GM23248 (cell line): ENCODE measurements around the gene TTC39A. TPM values are rescaled to one million over a fixed set of nuclear protein-coding genes. Genes with fewer than 3 reads are reported as not detected.
A peak's percentile ranks its signal among the peaks of the same experiment; 100 is the strongest.

Experiments
- DNase-seq: peaks from one replicate; pipeline ENCODE4 v3.0.0-alpha.2; 2015
- H2AFZ ChIP-seq: fragments of 200-600 bp; sonication (generic); 2 replicates; pipeline ENCODE4 v1.6.1; 2016; ENCODE audit warnings: antibody characterized with exemption
- H3F3A ChIP-seq: fragments of 200-600 bp; sonication (generic); 2 replicates; pipeline ENCODE4 v1.6.1; 2016; ENCODE audit warnings: mild to moderate bottlenecking, antibody characterized with exemption, mixed run types; ENCODE audit not compliant: insufficient read depth
- H3K27ac ChIP-seq: fragments of 200-600 bp; sonication (generic); 2 replicates; pipeline ENCODE4 v1.5.1; 2016; ENCODE audit warnings: mild to moderate bottlenecking
- H3K27me3 ChIP-seq: fragments of 200-600 bp; sonication (generic); replicated peaks from 2 replicates; pipeline ENCODE4 v1.6.1; 2016; ENCODE audit warnings: mild to moderate bottlenecking; ENCODE audit not compliant: insufficient read depth
- H3K36me3 ChIP-seq: fragments of 200-600 bp; sonication (generic); 2 replicates; pipeline ENCODE4 v1.6.1; 2016; ENCODE audit warnings: low read depth, mild to moderate bottlenecking
- H3K4me1 ChIP-seq: fragments of 200-600 bp; sonication (generic); 2 replicates; pipeline ENCODE4 v1.6.1; 2016; ENCODE audit warnings: mild to moderate bottlenecking; ENCODE audit not compliant: insufficient read depth
- H3K4me2 ChIP-seq: fragments of 200-600 bp; sonication (generic); one replicate; pipeline ENCODE4 v1.6.1; 2016; ENCODE audit warnings: mild to moderate bottlenecking; ENCODE audit not compliant: unreplicated experiment
- H3K4me3 ChIP-seq: fragments of 200-600 bp; sonication (generic); 2 replicates; pipeline ENCODE4 v1.5.1; 2016; ENCODE audit warnings: mild to moderate bottlenecking
- H3K79me2 ChIP-seq: fragments of 200-600 bp; sonication (generic); 2 replicates; pipeline ENCODE4 v1.6.1; 2016; ENCODE audit warnings: mild to moderate bottlenecking; ENCODE audit not compliant: insufficient read depth
- H3K9ac ChIP-seq: fragments of 200-600 bp; sonication (generic); 2 replicates; pipeline ENCODE4 v1.6.1; 2016; ENCODE audit warnings: mild to moderate bottlenecking
- H3K9me2 ChIP-seq: fragments of 200-600 bp; sonication (generic); 2 replicates; pipeline ENCODE4 v1.6.1; 2016; ENCODE audit warnings: mixed run types, mild to moderate bottlenecking, moderate library complexity; ENCODE audit not compliant: insufficient read depth
- H3K9me3 ChIP-seq: fragments of 200-600 bp; sonication (generic); one replicate; pipeline ENCODE4 v1.6.1; 2017; ENCODE audit warnings: low read depth
- H4K20me1 ChIP-seq: fragments of 200-600 bp; sonication (generic); 2 replicates; pipeline ENCODE4 v1.6.0; 2016; ENCODE audit not compliant: insufficient read depth
- EZH2 ChIP-seq: fragments of 200-600 bp; sonication (generic); IDR thresholded peaks from 2 replicates; pipeline ENCODE4 v1.6.1; 2018; ENCODE audit warnings: antibody characterized with exemption, mild to moderate bottlenecking; ENCODE audit not compliant: insufficient read depth, poor library complexity, severe bottlenecking
- EZH2phosphoT487 ChIP-seq: fragments of 200-600 bp; sonication (generic); IDR thresholded peaks from 2 replicates; pipeline ENCODE4 v1.6.1; 2018; ENCODE audit warnings: antibody characterized with exemption, moderate library complexity, mild to moderate bottlenecking, low read depth; ENCODE audit not compliant: insufficient read depth
- WGBS, 2 experiments: methylation state at CpG; one replicate each; pipeline ENCODE4 v1.1.6; 2015 to 2017; ENCODE audit warnings: low lambda C conversion rate in 2 of 2, low coverage in 1 of 2; ENCODE audit errors: missing lambda C conversion rate in 2 of 2; 5-methylcytosine and 5-hydroxymethylcytosine counted together
- in situ Hi-C: fragments of 300-500 bp; cut with MboI; formaldehyde crosslinking; loops from 2 replicates; pipeline ENCODE4 v1.15.0; 2020
- polyA plus RNA-seq: library from polyadenylated mRNA; unstranded; fragments of >200 nt; fragmentation: Nextera tagmentation; extraction: Ambion mirVana; gene quantifications from 2 replicates; pipeline ENCODE4 v1.2.1, GENCODE V29; 2016
- total RNA-seq: library from RNA; depleted of rRNA; stranded (reverse); fragments of >200 nt; shearing (Covaris generic); gene quantifications from 2 replicates; pipeline ENCODE4 v1.2.3, GENCODE V29; 2014

TTC39A gene
- total and polyA plus RNA-seq, 2 experiments from 2014 or later, result 0.15 TPM; not detected in 1

DNA sequence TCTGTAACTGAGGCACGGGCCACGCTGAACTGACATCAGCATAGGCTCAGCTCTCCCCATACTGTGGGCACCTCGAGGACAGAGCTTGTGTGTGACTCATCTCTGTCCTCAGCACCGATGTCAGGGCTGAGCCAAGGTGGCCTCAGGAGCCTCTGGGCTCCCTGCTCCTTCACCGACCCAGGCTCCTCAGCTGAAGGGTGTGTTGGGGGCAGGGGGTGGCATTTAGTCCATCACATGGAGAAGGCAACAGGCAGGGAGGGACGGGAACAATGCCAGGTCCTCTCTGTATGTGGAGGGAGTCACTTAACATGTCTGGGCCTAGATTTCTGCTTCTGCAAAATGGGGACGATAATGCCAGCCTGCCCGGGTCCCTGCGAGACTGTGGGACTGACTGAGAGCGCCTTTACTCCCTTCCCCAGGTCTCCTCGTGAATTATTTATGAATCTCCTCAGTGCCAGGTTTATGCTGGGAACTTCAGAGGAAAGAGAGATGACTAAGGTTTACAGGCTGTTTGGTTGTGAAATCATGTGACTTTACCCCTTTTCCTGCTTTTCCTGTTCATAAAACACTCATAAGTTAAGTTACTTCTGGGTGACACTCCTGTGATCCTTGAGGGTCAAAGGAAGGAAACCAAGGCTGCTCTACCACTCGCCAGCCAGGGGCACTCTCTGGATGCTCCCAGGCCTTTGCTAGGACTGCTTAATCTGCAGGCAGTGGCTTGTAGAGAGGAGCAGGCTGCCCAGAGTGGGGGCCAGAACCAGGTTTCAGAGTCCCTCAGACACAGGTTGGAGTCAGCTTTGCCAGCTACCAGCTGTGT, 16.2 kb downstream of the TTC39A start:
- Histone ChIP-seq H4K20me1 (no peaks in the 10 kb centered on the region), H3K36me3 (no peaks in the 10 kb centered on the region), H3K27me3 (no peaks in the 10 kb centered on the region), H3K9ac (peak overlapping the region; percentile 59), H2AFZ (peak overlapping the region; percentile 77), H3K4me3 (no peak overlapping the region), H3K9me2 (no peaks in the 10 kb centered on the region), H3K4me1 (peaks cover 15% of the 10 kb centered on the region), H3K79me2 (no peaks in the 10 kb centered on the region), H3K27ac (peak overlapping the region; percentile 80), H3K4me2 (no peak overlapping the region), H3F3A (no peaks in the 10 kb centered on the region), H3K9me3 (no peaks in the 10 kb centered on the region)
- in situ Hi-C loops, result no loop called here
- no peak for TF ChIP-seq EZH2phosphoT487
- no peak for TF ChIP-seq EZH2
- peak; percentile 86 for DNase-seq
- 47 to 52% methylated on average over 12 of the region's 12 CpGs for WGBS, 2 experiments

- Histone ChIP-seq H3K9ac (peak overlapping the region; percentile 59; the same call in 1 of the 2 replicates), H2AFZ (peak overlapping the region; percentile 77; the same call in 1 of the 2 replicates), H3K79me2 (no peaks in the 10 kb centered on the region), H3K9me2 (no peaks in the 10 kb centered on the region), H3K36me3 (no peaks in the 10 kb centered on the region), H3K4me1 (peaks cover 15% of the 10 kb centered on the region), H3K9me3 (no peaks in the 10 kb centered on the region), H3K4me2 (no peak overlapping the region), H3K27me3 (no peaks in the 10 kb centered on the region), H4K20me1 (no peaks in the 10 kb centered on the region), H3K27ac (peak overlapping the region; percentile 80), H3F3A (no peaks in the 10 kb centered on the region), H3K4me3 (no peak overlapping the region)
- DNase-seq, result peak; percentile 25
- WGBS, 2 experiments, result 85 to 90% methylated on average over 5 of the region's 5 CpGs
- TF ChIP-seq EZH2phosphoT487 (no peak), EZH2 (no peak)
- in situ Hi-C loops, result no loop called here
Measured at GRCh38 chr1:51313268-51313852, 17.0 kb downstream of the TTC39A start.

GRCh38 chr1:51312718-51313117, 17.6 kb downstream of the TTC39A start:
- Histone ChIP-seq H3K4me3 (no peak overlapping the region), H3K9me2 (no peaks in the 10 kb centered on the region), H4K20me1 (no peaks in the 10 kb centered on the region), H3K9ac (no peak overlapping the region), H3K27me3 (no peaks in the 10 kb centered on the region), H3K79me2 (no peaks in the 10 kb centered on the region), H3F3A (no peaks in the 10 kb centered on the region), H3K4me2 (no peak overlapping the region), H3K4me1 (peaks cover 15% of the 10 kb centered on the region), H3K27ac (no peak overlapping the region), H2AFZ (no peak overlapping the region), H3K36me3 (no peaks in the 10 kb centered on the region), H3K9me3 (no peaks in the 10 kb centered on the region)
- DNase-seq, result no peak
- 94 to 97% methylated on average over 4 of the region's 4 CpGs for WGBS, 2 experiments
- TF ChIP-seq EZH2phosphoT487 (no peak), EZH2 (no peak)
- in situ Hi-C loops, result no loop called here

GRCh38 chr1:51311826-51312225, 18.5 kb downstream of the TTC39A start:
- H4K20me1 ChIP-seq, result no peaks in the 10 kb centered on the region
- H3K79me2 ChIP-seq, result no peaks in the 10 kb centered on the region
- no peak overlapping the region for H3K4me2 ChIP-seq
- TF ChIP-seq EZH2 (no peak), EZH2phosphoT487 (no peak)
- no peaks in the 10 kb centered on the region for H3K9me3 ChIP-seq
- H2AFZ ChIP-seq, result no peak overlapping the region
- 93 to 99% methylated on average over 5 of the region's 5 CpGs for WGBS, 2 experiments
- no peaks in the 10 kb centered on the region for H3K27me3 ChIP-seq
- in situ Hi-C loops, result no loop called here
- H3F3A ChIP-seq, result no peaks in the 10 kb centered on the region
- DNase-seq, result no peak
- H3K4me3 ChIP-seq, result no peak overlapping the region
- H3K4me1 ChIP-seq, result peaks cover 15% of the 10 kb centered on the region
- no peak overlapping the region for H3K27ac ChIP-seq
- H3K9me2 ChIP-seq, result no peaks in the 10 kb centered on the region
- H3K36me3 ChIP-seq, result no peaks in the 10 kb centered on the region
- H3K9ac ChIP-seq, result no peak overlapping the region
